ENCODE results near the gene ZNF821. TPM values are rescaled to one million over a fixed set of nuclear protein-coding genes. Genes with fewer than 3 reads are reported as not detected.
A peak's percentile ranks its signal among the peaks of the same experiment; 100 is the strongest.

Gene ZNF821, protein sequence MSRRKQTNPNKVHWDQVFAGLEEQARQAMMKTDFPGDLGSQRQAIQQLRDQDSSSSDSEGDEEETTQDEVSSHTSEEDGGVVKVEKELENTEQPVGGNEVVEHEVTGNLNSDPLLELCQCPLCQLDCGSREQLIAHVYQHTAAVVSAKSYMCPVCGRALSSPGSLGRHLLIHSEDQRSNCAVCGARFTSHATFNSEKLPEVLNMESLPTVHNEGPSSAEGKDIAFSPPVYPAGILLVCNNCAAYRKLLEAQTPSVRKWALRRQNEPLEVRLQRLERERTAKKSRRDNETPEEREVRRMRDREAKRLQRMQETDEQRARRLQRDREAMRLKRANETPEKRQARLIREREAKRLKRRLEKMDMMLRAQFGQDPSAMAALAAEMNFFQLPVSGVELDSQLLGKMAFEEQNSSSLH
- total RNA-seq (12.7 and 13.5 TPM in 2 replicates), polyA plus RNA-seq (20.6 and 24.4 TPM in 2 replicates)

DNA sequence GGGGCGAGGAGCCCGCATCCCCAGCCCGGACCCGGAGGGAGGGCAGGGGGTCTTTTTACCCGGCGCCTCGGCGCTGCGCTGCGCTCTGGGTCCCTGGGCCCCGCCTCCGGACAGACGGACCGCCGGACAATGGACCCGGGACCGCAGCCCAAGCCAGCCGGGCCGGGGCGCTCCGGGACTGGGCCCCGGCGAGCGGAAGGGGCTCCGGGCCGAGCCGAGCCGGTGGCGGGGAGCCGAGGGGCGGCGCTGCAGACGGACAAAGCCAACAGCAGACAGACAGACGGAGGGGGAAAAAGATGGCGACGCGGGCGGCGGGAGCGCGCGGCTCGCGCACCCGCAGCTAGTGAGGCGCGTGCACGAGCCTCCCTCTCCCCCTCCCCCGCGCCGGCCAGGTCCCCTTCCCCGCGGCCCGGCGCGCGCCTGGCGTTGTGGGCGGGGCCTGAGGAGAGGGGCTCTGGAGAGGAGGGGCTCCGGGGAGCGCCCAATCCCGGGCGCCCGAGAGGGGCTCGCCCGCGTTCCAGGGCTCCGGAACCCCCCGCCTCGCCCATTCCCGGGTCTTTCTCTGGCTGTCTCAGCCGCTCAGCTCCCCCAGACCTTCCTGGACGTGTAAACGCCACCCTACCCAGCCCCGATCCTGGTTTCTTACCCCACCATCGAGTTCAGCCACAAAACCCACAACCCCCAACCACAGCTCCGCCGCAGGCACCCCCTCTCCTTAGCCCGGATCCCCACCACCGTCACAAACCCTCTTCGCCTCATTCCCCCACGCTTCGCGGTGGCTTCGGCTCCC, at the start of gene ZNF821:
ZNF821 (minus strand) TSS at position 334 of the 790 bp plus-strand sequence. CDS start 4,236 bp downstream, outside the sequence.
- no peaks in the 10 kb centered on the region for H3K4me1 ChIP-seq (ENCODE audit: insufficient read depth)
- H3K27me3 ChIP-seq = no peaks in the 10 kb centered on the region
- H3K4me3 ChIP-seq = peak within 1 kb of the TSS; percentile 99
- no peaks in the 10 kb centered on the region for H3K9me3 ChIP-seq (ENCODE audit: low read depth)
- H2AFZ ChIP-seq = peak within 1 kb of the TSS; percentile 99
- peak; percentile 96 for DNase-seq (ENCODE audit: low spot score)
- H3K27ac ChIP-seq = peak within 1 kb of the TSS; percentile 100
- peaks cover 12% of the 10 kb centered on the region for H3K79me2 ChIP-seq
- WGBS (ENCODE audit: low lambda C conversion rate, missing lambda C conversion rate) = 1% methylated on average over 27 of the region's 85 CpGs
- H3K4me2 ChIP-seq = peak within 1 kb of the TSS; percentile 91
- H3K9me2 ChIP-seq (replicated peaks; ENCODE audit: insufficient read depth) = no peaks in the 10 kb centered on the region
- TF ChIP-seq CTCF (IDR thresholded peaks at IDR 0.05; ENCODE audit: poor library complexity) = peak; percentile 49
- no peak for TF ChIP-seq EZH2phosphoT487 (IDR thresholded peaks at IDR 0.05; ENCODE audit: low read depth, severe bottlenecking, unreplicated experiment)
- TF ChIP-seq EZH2 (IDR thresholded peaks at IDR 0.05; ENCODE audit: borderline replicate concordance) = no peak
- no peaks in the 10 kb centered on the region for H4K20me1 ChIP-seq (ENCODE audit: insufficient read depth, poor library complexity, severe bottlenecking)
- H3K36me3 ChIP-seq (replicated peaks; ENCODE audit: insufficient read depth, low read depth) = no peaks in the 10 kb centered on the region

DNA sequence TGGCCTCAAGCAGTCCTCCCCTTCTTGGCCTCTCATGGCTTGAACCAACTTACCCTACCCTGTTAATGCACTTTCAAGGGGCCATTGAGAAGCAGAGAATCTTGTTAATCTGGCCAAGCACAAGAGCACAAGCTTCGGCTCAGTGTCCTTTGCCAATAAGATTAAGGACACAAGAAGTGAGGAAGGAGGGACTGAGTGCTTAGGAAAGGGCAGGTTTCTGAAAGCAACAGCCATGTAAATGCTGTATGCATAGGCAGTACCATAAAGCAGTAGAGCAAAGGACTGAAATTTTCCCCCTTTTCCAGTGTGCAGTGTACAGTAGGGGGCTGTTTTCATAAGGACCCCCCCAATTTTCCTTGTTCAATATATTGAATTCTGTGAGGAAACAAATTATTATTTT, 49.0 kb upstream of the ZNF821 start:
- H3K4me3 ChIP-seq = no peak overlapping the region
- H3K36me3 ChIP-seq (replicated peaks; ENCODE audit: insufficient read depth, low read depth) = peaks cover 3% of the 10 kb centered on the region
- 88% methylated on average over 1 of the region's 1 CpG for WGBS (ENCODE audit: low lambda C conversion rate, missing lambda C conversion rate)
- no peak overlapping the region for H3K27ac ChIP-seq
- TF ChIP-seq CTCF (IDR thresholded peaks at IDR 0.05; ENCODE audit: poor library complexity) = no peak
- TF ChIP-seq EZH2 (IDR thresholded peaks at IDR 0.05; ENCODE audit: borderline replicate concordance) = no peak
- no peak for TF ChIP-seq EZH2phosphoT487 (IDR thresholded peaks at IDR 0.05; ENCODE audit: low read depth, severe bottlenecking, unreplicated experiment)
- H3K27me3 ChIP-seq = no peaks in the 10 kb centered on the region
- H2AFZ ChIP-seq = no peak overlapping the region
- H4K20me1 ChIP-seq (ENCODE audit: insufficient read depth, poor library complexity, severe bottlenecking) = peaks cover 49% of the 10 kb centered on the region
- peaks cover 44% of the 10 kb centered on the region for H3K79me2 ChIP-seq
- no peak for DNase-seq (ENCODE audit: low spot score)
- no peaks in the 10 kb centered on the region for H3K9me3 ChIP-seq (ENCODE audit: low read depth)
- no peak overlapping the region for H3K4me2 ChIP-seq
- H3K4me1 ChIP-seq (ENCODE audit: insufficient read depth) = peaks cover 31% of the 10 kb centered on the region
- H3K9me2 ChIP-seq (replicated peaks; ENCODE audit: insufficient read depth) = no peaks in the 10 kb centered on the region

DNA sequence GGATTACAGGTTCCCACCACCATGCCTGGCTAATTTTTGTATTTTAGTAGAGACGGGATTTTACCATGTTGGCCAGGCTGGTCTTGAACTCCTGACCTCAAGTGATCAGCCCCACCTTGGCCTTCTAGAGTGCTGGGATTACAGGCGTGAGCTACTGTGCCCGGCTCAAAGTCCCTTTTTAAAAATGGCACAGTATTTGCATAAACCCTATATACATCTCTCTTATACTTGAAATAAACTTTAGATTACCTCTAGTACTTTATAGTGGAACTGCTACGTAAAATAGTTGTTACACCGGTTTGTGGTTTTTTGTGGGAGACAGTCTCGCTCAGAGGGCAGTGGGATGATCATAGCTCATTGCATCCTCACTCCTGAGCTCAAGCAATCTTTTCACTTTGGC, 47.6 kb upstream of the ZNF821 start:
- Histone ChIP-seq H3K27me3 (no peaks in the 10 kb centered on the region), H3K9me3 (ENCODE audit: low read depth) (no peaks in the 10 kb centered on the region), H2AFZ (no peak overlapping the region), H3K4me1 (ENCODE audit: insufficient read depth) (peaks cover 45% of the 10 kb centered on the region), H3K36me3 (replicated peaks; ENCODE audit: insufficient read depth, low read depth) (peaks cover 3% of the 10 kb centered on the region), H3K4me3 (no peak overlapping the region), H3K4me2 (no peak overlapping the region), H3K27ac (no peak overlapping the region), H3K79me2 (peaks cover 47% of the 10 kb centered on the region), H4K20me1 (ENCODE audit: insufficient read depth, poor library complexity, severe bottlenecking) (peaks cover 59% of the 10 kb centered on the region), H3K9me2 (replicated peaks; ENCODE audit: insufficient read depth) (no peaks in the 10 kb centered on the region)
- no peak for TF ChIP-seq CTCF (IDR thresholded peaks at IDR 0.05; ENCODE audit: poor library complexity)
- no peak for TF ChIP-seq EZH2phosphoT487 (IDR thresholded peaks at IDR 0.05; ENCODE audit: low read depth, severe bottlenecking, unreplicated experiment)
- no peak for TF ChIP-seq EZH2 (IDR thresholded peaks at IDR 0.05; ENCODE audit: borderline replicate concordance)
- WGBS (ENCODE audit: low lambda C conversion rate, missing lambda C conversion rate) = 91% methylated on average over 6 of the region's 6 CpGs
- no peak for DNase-seq (ENCODE audit: low spot score)
